GM12891 (cell line): ENCODE measurements around the gene FKBP10.

Experiments used
- POLR2A ChIP-seq: IDR thresholded peaks from 2 replicates; pipeline ENCODE4 v1.6.1; 2011; ENCODE audit warnings: low read depth, low read length, control low read depth
- POLR2AphosphoS5 ChIP-seq: IDR thresholded peaks from 2 replicates; pipeline ENCODE4 v1.6.1; 2011; ENCODE audit warnings: low read depth, low read length, control low read depth

DNA sequence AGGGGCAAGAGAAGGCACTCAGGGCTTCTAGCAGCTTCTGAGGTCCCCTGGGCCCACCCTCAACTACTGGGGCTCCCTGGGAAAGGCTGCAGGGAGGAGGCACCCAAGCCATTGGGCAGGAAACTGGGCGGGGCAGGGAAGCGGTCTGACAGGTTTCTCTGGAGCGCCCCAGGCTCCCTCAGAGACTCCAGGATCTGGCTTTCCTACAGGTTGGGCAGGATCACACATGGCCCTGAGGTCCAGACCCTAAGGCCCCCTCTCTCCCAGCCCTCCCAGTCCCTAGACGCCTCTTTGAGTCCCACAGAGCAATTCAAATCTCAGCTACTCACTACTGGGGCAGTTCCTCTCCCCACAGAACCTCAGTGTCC, 40.6 kb upstream of the FKBP10 start:
- TF ChIP-seq POLR2A (no peak), POLR2AphosphoS5 (no peak)
